Neural progenitor cell (in vitro differentiated cells): ENCODE data around the gene ABTB2. TPM values are rescaled to one million over a fixed set of nuclear protein-coding genes. Genes with fewer than 3 reads are reported as not detected.

ENCODE experiments used
- DNase-seq: peaks from one replicate; pipeline ENCODE4 v3.0.0-alpha.2; 2016; ENCODE audit warnings: low spot score
- H2AFZ ChIP-seq: fragments of 200-600 bp; sonication (generic); replicated peaks from 2 replicates; pipeline ENCODE4 v1.6.1; 2016; ENCODE audit warnings: antibody characterized with exemption
- H3F3A ChIP-seq: fragments of 200-600 bp; sonication (generic); 2 replicates; pipeline ENCODE4 v1.6.1; 2016; ENCODE audit warnings: antibody characterized with exemption, low read depth
- H3K27ac ChIP-seq: fragments of 200-600 bp; sonication (generic); 2 replicates; pipeline ENCODE4 v1.5.1; 2016; ENCODE audit warnings: mild to moderate bottlenecking
- H3K27me3 ChIP-seq: fragments of 200-600 bp; sonication (generic); 2 replicates; pipeline ENCODE4 v1.6.1; 2016; ENCODE audit warnings: mild to moderate bottlenecking, moderate library complexity
- H3K36me3 ChIP-seq: fragments of 200-600 bp; sonication (generic); 2 replicates; pipeline ENCODE4 v1.5.1; 2016
- H3K4me1 ChIP-seq: fragments of 200-600 bp; sonication (generic); 2 replicates; pipeline ENCODE4 v1.6.1; 2016; ENCODE audit warnings: mixed run types
- H3K4me2 ChIP-seq: fragments of 200-600 bp; sonication (generic); 2 replicates; pipeline ENCODE4 v1.6.1; 2016
- H3K4me3 ChIP-seq: fragments of 200-600 bp; sonication (generic); 2 replicates; pipeline ENCODE4 v1.5.1; 2016
- H3K79me2 ChIP-seq: fragments of 200-600 bp; sonication (generic); 2 replicates; pipeline ENCODE4 v1.6.1; 2016; ENCODE audit warnings: low read depth
- H3K9ac ChIP-seq: fragments of 200-600 bp; sonication (generic); 2 replicates; pipeline ENCODE4 v1.6.1; 2016
- H3K9me3 ChIP-seq: fragments of 200-600 bp; sonication (generic); 2 replicates; pipeline ENCODE4 v1.5.1; 2016; ENCODE audit warnings: low read depth
- H4K20me1 ChIP-seq: fragments of 200-600 bp; sonication (generic); 2 replicates; pipeline ENCODE4 v1.6.1; 2016; ENCODE audit warnings: low read depth
- H3K27ac Mint-ChIP-seq: 3 replicates; pipeline ENCODE4 v1.8.0; 2021; ENCODE audit warnings: mixed read lengths
- H3K27me3 Mint-ChIP-seq: 2 replicates; pipeline ENCODE4 v1.8.0; 2022; ENCODE audit warnings: low read depth, mild to moderate bottlenecking, inconsistent platforms, moderate library complexity, mixed read lengths; ENCODE audit not compliant: insufficient read depth
- H3K36me3 Mint-ChIP-seq: 3 replicates; pipeline ENCODE4 v1.8.0; 2021; ENCODE audit warnings: mixed read lengths
- H3K4me1 Mint-ChIP-seq: 3 replicates; pipeline ENCODE4 v1.8.0; 2021; ENCODE audit warnings: mixed read lengths
- H3K4me3 Mint-ChIP-seq: 3 replicates; pipeline ENCODE4 v1.8.0; 2021; ENCODE audit warnings: mild to moderate bottlenecking, moderate library complexity, mixed read lengths
- H3K9me3 Mint-ChIP-seq: 3 replicates; pipeline ENCODE4 v1.8.0; 2020; ENCODE audit warnings: mixed read lengths
- EZH2 ChIP-seq: fragments of 200-600 bp; sonication (generic); IDR thresholded peaks from 2 replicates; pipeline ENCODE4 v1.6.1; 2017; ENCODE audit warnings: antibody characterized with exemption, mild to moderate bottlenecking, moderate library complexity
- EZH2phosphoT487 ChIP-seq: fragments of 200-600 bp; sonication (generic); IDR thresholded peaks from 2 replicates; pipeline ENCODE4 v1.6.1; 2017; ENCODE audit warnings: antibody characterized with exemption
- total RNA-seq: library from RNA; depleted of rRNA; stranded (reverse); fragments of >200 nt; gene quantifications from 2 replicates; pipeline ENCODE4 v1.2.3, GENCODE V29; 2015; ENCODE audit warnings: low replicate concordance
- TF ChIP-seq, protein P1 (sequence below): fragments of 200-600 bp; sonication (generic); IDR thresholded peaks from 2 replicates; pipeline ENCODE4 v1.5.1; 2017; ENCODE audit warnings: antibody characterized with exemption, mild to moderate bottlenecking

The ABTB2 gene
- total RNA-seq, 1 donor from 2014 or later, result 0.37 TPM

- H3K27ac Mint-ChIP-seq, result no peak overlapping the region
- H3K4me1 Mint-ChIP-seq, result peaks cover 13% of the 10 kb centered on the region
- Histone ChIP-seq H3K36me3 (no peaks in the 10 kb centered on the region), H3F3A (no peaks in the 10 kb centered on the region), H4K20me1 (no peaks in the 10 kb centered on the region), H2AFZ (no peak overlapping the region), H3K4me2 (no peak overlapping the region), H3K79me2 (no peaks in the 10 kb centered on the region), H3K9ac (no peak overlapping the region), H3K4me1 (peaks cover 7% of the 10 kb centered on the region), H3K27me3 (no peaks in the 10 kb centered on the region), H3K9me3 (no peaks in the 10 kb centered on the region), H3K4me3 (no peak overlapping the region), H3K27ac (no peak overlapping the region)
- no peak for DNase-seq
- no peak overlapping the region for H3K4me3 Mint-ChIP-seq
- TF ChIP-seq, protein P1, sequence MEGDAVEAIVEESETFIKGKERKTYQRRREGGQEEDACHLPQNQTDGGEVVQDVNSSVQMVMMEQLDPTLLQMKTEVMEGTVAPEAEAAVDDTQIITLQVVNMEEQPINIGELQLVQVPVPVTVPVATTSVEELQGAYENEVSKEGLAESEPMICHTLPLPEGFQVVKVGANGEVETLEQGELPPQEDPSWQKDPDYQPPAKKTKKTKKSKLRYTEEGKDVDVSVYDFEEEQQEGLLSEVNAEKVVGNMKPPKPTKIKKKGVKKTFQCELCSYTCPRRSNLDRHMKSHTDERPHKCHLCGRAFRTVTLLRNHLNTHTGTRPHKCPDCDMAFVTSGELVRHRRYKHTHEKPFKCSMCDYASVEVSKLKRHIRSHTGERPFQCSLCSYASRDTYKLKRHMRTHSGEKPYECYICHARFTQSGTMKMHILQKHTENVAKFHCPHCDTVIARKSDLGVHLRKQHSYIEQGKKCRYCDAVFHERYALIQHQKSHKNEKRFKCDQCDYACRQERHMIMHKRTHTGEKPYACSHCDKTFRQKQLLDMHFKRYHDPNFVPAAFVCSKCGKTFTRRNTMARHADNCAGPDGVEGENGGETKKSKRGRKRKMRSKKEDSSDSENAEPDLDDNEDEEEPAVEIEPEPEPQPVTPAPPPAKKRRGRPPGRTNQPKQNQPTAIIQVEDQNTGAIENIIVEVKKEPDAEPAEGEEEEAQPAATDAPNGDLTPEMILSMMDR, result no peak
- TF ChIP-seq EZH2phosphoT487 (no peak), EZH2 (no peak)
- no peaks in the 10 kb centered on the region for H3K36me3 Mint-ChIP-seq
- no peaks in the 10 kb centered on the region for H3K9me3 Mint-ChIP-seq
- H3K27me3 Mint-ChIP-seq, result peaks cover 8% of the 10 kb centered on the region
Measured at GRCh38 chr11:34218067-34218466, 139.7 kb downstream of the ABTB2 start.

GRCh38 chr11:34216706-34217105 lies 141.1 kb downstream of the ABTB2 start:
- Histone ChIP-seq H3K4me1 (no peaks in the 10 kb centered on the region), H3K4me2 (no peak overlapping the region), H3K79me2 (no peaks in the 10 kb centered on the region), H4K20me1 (no peaks in the 10 kb centered on the region), H3K27ac (no peak overlapping the region), H3K4me3 (no peak overlapping the region), H3K36me3 (no peaks in the 10 kb centered on the region), H3K9ac (no peak overlapping the region), H2AFZ (no peak overlapping the region), H3F3A (no peaks in the 10 kb centered on the region), H3K27me3 (no peaks in the 10 kb centered on the region), H3K9me3 (no peaks in the 10 kb centered on the region)
- Mint-ChIP-seq H3K27me3 (peaks cover 4% of the 10 kb centered on the region), H3K9me3 (no peaks in the 10 kb centered on the region), H3K36me3 (no peaks in the 10 kb centered on the region), H3K4me3 (no peak overlapping the region), H3K27ac (no peak overlapping the region), H3K4me1 (peaks cover 13% of the 10 kb centered on the region)
- TF ChIP-seq, protein P1, result no peak
- DNase-seq, result no peak

DNA sequence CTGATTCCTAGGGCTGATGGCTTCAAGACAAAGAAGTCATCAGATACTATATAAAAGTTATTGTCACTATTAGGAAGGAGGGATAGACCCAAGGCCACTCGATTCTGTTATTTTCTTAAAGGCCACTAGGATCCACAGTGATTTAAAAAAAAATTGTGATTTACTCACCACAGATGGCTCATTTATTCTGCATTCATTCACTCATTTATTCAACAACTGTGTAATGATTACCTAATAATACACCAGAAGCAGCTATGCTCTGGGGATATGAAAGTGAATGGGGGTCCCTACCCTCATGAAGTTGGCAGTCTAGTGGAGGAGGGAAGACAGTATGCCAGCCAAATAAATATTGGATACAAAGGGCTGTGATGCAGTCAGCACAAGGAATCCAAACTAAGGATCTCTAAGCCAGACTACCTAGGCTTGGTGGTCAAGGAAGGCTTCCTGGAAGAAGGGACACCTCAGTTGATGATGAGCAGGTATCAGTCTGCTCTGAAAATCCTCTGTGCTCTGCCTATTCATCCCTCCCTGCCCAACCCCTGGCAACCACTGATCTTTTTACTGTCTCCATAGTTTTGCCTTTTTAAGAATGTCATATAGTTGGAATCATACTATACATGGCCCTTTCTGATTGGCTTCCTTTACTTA lies 141.9 kb downstream of the ABTB2 start:
- H3K9me3 ChIP-seq, result no peaks in the 10 kb centered on the region
- Mint-ChIP-seq H3K36me3 (no peaks in the 10 kb centered on the region), H3K4me3 (no peak overlapping the region), H3K9me3 (no peaks in the 10 kb centered on the region), H3K4me1 (peaks cover 13% of the 10 kb centered on the region), H3K27me3 (peaks cover 4% of the 10 kb centered on the region), H3K27ac (no peak overlapping the region)
- TF ChIP-seq EZH2phosphoT487, result no peak
- TF ChIP-seq, protein P1, result no peak
- TF ChIP-seq EZH2, result no peak
- H3K4me1 ChIP-seq, result no peaks in the 10 kb centered on the region
- no peaks in the 10 kb centered on the region for H3K27me3 ChIP-seq
- DNase-seq, result no peak
- no peaks in the 10 kb centered on the region for H3K36me3 ChIP-seq
- no peaks in the 10 kb centered on the region for H3K79me2 ChIP-seq
- no peak overlapping the region for H3K27ac ChIP-seq
- H3K4me3 ChIP-seq, result no peak overlapping the region
- H3K4me2 ChIP-seq, result no peak overlapping the region
- H2AFZ ChIP-seq, result no peak overlapping the region
- no peaks in the 10 kb centered on the region for H3F3A ChIP-seq
- H3K9ac ChIP-seq, result no peak overlapping the region
- no peaks in the 10 kb centered on the region for H4K20me1 ChIP-seq
